Stimulated activated CD4-positive, alpha-beta T cell treated with anti-CD3 and anti-CD28 coated beads, Interleukin-1b, Interleukin-23, amount 100 ng/mL, for 4 hours (primary cell): ENCODE results near the gene PCP4L1.
A peak's percentile ranks its signal among the peaks of the same experiment; 100 is the strongest.

Experiments
- DNase-seq, 2 donors: peaks; one replicate each; pipeline ENCODE4 v3.0.0-alpha.2; 2020; ENCODE audit warnings: low read depth in 2 of 2

The PCP4L1 gene

DNA sequence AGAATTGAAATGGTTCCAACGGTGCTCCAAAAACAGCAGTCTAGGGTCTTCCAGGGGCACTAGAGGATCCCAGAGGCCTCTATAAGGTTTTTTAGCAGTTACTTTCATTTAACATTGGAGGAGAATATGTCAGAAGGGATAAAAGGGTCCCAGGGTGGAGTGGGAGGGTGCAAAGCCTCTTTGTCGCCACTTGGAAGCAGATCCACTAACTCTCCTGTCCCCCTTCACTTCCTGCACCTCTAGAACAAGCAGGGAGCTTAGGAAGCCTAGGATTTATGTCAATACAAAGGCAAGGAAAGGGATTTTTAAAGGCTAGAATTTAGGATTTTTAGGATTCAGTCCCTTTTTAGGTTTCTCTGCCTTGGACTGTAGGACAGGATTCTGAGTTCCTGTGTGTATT, 8.3 kb downstream of the PCP4L1 start:
- no peak for DNase-seq

DNA sequence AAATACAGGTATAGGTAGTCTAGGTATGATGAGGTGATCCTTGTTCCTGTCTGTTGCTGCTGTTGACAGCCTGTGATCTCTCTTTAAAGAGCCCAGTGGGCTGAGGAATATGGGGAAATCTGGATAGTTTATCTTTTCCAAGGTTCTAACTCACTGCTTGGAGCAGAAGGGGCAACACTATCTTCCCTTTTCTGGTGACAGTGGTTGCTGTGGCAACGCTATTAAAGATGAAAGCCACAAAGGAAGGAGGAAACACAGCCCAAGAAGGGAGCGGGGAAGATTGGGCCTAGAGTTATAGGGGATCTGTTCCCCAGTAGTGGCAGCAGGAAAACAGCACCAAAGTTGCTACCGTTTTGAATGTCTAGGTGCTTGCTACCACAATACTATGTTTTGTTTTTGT, 8.8 kb downstream of the PCP4L1 start:
- DNase-seq, result no peak

DNA sequence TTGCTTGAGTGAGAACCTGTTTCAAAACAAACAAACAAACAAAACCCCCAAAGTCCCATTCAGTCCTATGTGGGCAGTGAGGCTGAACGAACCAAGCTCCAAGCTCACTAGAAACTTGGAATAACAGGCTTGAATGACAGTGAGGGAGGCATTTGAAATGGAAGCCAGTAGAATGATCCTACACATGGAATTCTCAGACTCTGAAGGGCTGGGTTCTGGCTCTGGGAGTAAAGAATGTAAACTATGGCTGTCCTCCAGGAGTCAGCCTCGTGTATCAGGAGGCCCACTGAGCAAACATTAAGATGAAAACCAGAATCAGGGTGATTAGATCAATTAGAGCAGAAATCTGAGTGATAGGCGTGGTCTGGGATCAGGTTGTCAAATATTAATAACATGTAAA, 14.9 kb downstream of the PCP4L1 start:
- DNase-seq, result no peak

DNA sequence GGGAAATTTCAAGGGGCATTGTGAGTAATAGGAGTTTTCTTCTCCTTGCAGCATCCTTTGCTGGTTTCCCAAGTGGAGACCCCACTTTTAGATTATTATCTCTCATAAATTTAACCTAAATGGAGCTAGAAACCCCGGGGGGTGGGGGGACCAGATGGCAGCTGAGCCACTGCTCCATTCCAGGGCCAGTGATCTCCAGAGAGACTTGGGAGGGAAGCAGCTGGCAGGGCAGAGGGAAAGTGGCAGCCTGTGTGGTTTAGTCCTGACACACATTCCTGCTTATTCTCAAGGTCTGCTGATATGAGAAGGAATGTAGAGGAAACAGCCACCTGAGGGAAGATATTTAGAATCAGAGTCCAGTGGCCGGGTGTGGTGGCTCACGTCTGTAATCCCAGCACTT, 16.3 kb downstream of the PCP4L1 start:
- DNase-seq, result no peak

DNA sequence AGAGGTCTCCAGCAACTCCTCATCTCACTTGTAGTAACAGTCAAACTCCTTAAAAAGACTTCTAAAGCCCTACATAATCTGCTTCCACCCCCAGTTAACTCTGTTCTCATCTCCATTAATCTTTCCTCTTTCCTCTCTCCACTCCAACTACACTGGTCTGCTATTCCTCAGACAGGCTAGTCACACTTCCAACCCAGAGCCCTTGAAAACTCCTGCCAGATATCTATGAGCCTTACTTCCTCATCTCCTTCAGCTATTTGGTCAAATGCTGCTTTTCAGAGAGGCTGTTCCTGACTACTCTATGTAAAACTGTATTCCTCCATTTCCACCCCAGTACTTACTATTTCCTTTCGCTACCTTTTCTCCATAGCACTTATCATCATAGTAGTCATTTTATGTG, 24.4 kb downstream of the PCP4L1 start:
- no peak for DNase-seq

DNA sequence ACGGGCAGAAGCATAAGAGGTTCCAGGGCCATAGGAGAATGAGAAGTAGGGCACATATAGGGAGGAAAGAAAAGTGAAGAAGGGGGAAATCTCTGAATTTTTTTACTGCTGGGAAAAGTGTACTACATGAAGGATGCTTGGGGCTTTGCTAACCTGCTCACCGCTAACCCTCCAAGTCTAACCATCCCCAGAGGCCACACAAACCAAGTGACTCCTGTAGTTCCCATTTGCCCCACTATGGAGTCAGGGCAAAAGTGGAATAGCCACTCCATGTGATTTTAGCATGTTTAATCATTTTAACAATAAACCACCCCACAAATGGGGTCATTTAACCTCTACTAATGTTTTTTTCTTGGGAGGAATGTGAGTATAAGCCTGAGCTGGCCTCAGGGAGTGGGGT, 26.6 kb downstream of the PCP4L1 start:
- no peak for DNase-seq

DNA sequence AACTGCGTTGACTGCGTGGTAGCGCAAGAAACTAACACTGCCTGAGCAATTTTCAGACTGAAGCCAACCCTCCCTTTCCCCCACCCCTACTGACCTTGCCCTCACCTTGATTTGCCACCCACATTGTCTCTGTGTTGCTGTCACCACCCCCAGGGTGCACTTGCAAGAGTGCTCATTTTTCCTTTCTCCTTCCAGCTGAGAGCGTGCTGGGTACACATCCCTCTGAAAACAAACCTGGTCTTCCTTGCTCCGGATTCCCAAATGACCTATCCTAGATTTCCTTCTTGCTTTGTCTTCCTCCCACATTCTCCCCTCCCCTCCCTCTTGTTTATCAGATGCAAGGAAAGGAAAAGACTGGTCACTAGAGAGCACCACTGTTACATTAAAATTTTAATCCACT, 27.0 kb downstream of the PCP4L1 start:
- no peak for DNase-seq

DNA sequence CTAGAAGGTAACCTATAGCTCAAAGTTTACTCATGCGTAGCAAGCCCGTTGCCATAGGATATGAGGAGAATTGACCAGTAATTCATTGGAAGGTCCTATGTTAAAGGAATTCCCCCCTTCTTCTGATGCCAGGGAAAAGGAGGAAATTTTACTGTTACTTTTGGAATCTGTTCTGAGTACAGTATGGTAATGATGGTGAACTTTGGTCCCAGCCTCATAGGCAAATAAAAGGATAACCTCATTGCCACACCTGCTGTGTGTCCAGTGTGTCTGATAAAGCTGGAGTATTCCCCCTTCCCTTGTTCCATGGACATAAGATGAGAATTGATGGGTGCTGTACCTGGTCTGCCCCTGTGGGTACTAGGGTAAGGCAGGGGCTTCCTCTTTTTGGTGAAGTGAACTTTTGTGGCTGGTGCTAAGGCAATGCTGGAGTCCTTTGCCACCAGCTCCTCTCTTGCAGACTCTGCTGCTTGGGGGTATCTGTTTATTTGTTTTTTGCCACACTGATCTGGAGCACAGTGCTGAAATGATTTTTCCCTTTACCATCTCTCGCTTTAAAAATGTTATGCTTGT, 29.0 kb downstream of the PCP4L1 start:
- DNase-seq, result no peak

DNA sequence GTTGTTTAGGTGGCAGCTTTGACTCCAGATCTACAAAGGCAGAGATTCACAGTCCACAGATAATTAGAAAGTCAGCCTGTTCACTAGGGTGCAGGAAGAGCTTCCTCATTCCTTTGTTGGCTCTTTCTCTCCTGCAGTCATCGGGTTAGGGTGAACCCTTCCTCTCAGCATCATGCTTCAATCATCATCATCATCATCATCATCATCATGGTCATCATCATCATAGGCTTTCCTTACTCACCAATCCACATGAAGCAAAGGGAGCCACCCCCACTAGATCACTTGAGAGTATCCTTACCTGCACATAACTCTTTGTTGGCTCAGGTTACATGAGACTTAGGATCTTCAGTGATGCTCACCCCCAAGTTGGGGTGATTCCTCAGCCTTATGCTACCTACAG, 32.2 kb downstream of the PCP4L1 start:
- DNase-seq, result no peak

DNA sequence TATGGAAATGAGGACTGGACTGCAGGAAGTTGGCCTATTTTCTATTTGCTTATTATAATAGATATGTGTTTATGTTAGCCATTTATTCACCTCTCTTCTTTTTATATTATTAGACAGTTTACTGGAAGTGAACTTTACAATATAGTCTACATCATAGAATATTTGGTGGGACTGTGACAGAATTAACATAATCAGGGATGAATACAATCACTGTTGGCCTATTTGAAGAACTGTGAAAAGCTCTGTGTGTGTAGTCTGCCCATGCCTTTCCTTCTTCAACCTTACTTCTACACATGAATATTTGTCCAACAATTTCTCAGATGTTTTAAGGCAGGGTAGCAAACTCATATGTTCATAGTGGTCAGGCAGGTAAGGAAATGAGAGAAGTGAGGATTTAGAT, 38.9 kb downstream of the PCP4L1 start:
- DNase-seq, result no peak

DNA sequence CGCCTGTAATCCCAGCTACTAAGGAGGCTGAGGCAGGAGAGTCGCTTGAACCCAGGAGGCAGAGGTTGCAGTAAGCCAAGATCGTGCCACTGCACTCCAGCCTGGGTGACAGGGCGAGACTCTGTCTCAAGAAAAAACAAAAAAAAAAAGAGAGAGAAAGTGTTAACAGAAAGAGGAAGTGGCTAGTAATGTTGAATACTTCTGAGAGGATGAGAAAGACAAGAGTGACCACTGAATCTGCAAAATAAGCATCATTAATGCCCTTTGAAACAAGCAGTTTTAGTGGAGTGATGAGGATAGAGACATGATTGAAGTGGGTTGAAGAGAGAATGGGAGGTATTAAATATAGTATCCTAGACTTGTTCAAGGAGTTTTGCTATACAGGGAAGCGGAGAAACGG, 39.6 kb downstream of the PCP4L1 start:
- DNase-seq, result no peak

DNA sequence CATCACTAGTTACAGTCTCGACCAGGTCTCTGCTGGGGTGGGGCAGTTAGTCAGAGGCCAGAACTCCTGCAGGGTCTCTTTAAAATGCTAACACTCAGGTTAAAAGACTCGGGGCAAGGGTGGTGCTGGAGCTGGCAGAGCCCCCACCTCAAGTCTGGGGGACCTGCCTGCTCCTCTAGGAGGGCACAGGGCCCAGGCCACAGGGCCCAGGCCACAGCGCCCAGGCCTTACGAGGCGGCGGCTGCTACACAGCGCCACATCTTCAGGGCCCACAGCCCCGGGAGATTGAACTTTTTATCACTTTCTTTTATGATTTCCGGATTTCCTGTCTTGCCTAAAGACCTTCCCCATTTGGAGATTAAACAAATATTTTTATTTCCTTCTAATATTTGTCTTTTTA, 40.8 kb downstream of the PCP4L1 start:
- DNase-seq, result no peak

DNA sequence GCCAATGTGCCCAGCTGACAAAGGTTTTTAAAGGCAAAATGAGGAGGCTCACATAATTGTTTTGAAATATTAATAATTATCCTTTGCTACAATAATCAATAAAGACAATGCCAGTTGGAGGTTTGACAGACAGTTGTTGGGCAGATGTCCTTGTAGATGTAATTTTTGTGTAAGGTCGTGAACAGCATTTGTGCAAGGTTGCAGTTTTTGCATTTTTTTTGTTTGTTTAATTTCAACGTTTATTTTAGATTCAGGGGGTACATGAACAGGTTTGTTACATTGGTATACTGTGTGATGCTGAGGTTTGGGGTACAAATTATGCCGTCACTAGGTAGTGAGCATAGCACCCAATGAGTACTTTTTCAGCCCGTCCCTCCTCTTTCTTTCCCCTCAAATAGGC, 41.9 kb downstream of the PCP4L1 start:
- DNase-seq, result no peak

DNA sequence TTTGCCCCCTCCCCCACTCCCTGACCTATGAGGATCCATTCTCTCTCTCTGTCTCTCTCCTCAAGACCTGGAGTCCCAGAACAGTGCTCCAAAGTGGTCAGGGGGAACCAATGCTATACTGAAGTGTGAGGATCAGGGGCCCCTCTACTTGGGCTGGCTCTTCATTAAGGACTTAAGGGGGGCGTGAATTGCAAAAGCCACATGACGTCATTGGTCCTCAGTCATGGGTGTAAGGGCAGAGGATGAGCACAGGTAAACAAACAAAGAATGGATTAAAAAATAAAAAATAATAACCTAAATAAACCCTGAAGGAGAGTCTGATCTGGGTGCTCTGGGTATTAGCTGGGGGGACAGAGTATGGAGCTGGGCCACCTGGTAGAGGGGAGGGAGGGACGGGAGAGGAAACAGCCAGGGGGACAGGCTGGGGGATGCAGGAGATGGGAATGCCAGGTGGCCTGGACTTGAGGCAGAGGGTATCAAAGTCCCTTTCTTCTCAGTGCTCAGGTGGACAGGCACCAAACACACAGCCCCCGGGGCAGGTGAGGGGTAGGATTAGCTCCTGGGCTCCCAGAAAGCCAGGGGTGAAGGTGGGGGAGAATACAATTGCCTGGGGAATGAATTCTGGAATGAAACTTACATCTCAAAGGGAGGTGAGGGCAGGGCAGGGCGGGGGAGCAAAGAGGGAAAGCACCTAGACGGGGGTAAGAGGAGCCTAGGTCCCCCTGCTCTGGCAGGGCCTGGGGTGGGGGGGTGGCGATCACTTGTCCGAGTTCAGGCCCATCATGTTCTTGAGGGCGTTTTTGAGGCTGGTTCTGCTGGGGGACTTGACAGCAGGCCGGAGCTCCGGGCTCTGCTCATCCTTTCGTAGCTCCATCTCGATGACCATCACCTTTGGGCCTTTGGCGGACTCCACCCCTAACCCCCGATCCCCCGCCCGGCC, 46.7 kb downstream of the PCP4L1 start:
- DNase-seq, result peak in 1 of 2 donors; percentile 5

DNA sequence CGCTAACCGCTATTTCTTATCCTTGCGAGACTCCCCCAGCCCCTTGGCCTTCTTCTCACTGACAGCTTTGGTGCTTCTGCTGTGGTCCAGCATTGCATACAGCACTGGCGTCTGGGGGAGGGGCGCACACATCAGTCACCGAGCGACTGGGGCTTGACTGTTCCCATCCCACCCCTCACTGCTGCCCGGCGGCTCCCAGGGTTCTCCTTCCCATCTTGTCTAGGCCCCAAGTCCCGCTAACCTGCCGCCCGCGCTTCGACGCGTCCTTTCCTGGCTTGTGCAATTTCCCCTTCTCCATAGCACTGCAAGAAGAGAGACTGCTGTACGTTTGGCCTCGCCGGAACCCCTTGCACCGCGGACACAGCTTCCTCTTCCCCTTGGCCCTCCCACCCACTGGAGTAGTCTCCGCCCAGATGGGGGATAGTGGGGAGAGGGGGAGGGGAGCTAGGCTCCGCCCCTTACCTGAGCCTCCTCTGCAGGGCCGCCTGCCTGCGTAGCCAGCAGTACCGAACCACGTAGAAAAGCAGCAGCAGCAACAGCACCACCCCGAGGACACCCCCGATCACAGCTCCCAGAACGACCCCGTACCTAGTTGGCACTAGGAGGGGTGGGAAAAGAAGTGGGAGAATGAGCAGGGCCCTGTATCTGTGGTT, 47.4 kb downstream of the PCP4L1 start:
- peak; percentile 74 for DNase-seq

DNA sequence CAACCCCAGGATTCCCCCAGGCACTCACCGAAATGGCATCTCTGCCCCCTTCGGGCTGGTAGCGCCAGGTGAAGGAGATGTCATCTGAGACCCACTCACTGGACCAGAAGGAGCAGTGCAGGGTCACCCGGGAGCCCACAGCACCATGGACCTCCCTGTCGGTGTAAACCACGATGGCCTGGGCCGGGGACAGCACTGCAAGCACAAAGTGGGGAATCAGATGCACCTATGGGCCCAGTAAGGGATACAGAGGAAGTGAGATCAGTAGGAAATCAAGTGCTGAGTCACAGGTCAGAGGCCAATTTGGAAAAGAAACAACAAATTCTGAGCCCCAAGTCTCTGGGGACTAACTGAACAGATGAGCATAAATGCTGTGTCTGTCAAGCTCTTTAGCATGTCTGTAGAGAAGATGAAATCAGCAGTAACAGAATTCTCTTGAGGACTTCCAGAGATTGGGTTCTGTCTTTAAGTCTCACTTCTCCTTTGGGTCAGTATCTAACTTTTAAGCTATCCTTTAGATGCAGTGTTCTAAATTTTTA, 48.8 kb downstream of the PCP4L1 start:
- DNase-seq, result no peak

DNA sequence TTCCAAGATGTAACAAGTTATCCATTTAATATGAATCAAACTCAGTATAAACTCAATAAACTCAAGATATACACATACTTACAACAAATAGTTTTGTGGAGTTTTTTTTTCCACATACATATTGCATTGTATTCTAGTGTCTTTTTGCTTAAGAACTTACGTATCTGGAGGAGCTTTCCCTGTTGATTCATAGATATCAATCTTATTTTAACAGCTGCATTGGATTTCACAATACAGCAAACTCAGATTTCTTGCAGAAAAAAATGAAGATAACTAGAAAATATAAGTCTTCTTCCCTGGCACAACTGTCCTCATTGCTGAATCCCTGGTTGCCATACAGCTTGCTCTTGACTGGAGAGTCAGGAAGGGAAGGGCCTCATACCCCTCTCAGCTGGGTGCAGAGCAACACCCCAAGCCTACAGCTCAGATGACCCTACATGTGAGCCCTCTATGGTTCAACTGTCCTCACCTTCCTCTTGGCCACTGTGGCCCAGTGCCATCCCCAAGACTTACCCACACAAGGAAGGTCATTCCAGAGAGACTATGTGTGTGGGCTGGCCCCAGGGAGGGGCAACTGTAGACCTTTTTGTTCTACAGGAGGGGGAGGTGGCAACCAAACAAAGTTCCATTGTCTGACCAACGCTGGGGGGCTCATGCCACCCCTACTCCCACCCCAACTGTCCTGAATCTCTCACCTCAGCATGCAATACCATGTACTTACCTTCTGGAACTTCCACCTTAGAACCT, 49.5 kb downstream of the PCP4L1 start:
- DNase-seq, result no peak

DNA sequence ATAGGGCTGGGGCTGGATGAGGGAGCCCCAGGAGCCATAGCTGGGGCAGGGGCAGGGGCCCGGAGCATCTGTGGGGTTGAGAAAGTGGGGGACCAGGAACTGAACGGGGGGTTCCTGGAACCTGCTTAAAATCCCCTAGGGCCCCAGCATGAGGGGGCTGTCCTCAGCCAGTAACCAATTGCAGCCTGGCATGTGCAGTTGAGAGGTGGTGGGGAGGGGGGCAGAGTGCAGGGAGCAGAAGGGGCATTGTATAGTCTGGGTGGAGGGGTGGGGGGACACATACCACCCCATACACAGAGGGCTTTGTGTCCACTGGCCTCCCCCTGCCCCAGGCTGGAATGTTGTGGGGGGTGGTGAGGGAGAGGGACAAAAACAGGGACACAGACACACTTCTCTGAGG, 51.3 kb downstream of the PCP4L1 start, which contains the start of gene MPZ:
MPZ (minus strand) TSS at position 101 of the 400 bp plus-strand sequence; CDS start at position 38, 63 bp downstream.
- DNase-seq, result no peak

DNA sequence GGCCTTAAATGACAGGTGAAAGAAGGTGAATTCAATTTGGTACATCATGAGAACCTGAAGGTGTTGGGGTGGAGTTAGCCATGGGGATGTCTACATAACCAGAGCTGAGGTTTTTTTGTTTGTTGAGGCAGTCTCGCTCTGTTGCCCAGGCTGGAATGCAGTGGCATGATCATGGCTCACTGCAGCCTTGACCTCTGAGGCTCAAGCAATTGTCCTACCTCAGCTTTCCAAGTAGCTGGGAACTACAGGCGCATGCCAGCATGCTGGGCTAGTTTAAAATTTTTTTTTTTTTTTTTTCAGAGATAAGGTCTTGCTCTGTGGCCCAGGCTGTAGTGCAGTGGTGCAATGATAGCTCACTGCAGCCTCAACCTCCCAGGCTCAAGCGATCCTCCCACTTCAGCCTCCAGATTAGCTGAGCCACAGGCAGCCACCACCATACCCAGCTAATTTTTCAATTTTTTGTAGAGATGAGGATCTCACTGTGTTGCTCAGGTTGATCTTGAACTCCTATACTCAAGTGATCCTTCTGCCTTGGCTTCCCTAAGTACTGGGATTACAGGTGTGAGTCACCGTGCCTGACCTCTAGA, 53.1 kb downstream of the PCP4L1 start:
- no peak for DNase-seq

DNA sequence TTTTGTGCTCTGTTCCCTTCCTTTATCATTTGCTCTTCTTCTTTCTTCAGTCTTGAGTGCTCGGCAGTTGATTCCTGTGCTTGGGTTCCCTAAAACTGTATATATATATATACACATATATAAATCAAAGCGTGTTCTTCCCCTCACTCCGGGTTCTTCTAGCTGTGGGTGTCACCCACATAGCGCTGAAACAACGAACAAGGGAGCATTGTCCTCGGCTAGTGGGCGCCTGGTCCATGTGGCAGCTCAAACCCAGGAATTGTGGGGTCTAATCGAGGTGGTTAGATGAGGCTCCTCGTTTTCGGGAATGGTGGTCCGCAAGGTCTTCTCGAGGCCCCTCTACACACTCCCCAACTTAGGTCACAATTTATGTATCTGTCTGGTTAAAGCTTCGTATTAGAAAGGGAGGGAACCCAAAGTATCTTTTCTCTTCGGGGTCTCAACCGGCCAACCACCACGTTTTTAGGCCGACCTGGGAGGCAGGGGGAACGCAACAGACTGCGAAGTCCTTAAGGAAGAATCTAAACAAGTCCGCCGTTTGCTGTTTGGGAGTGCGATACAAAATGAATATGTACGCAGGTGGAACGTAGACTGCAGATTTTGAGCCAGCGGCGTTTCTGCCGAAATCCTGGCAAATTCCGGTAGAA, 55.1 kb downstream of the PCP4L1 start:
- no peak for DNase-seq
